Sigmoid colon (tissue), 7 donors: Measurements from ENCODE around the gene TMTC1. TPM values are rescaled to one million over a fixed set of nuclear protein-coding genes. Genes with fewer than 3 reads are reported as not detected.

Experiments used
- DNase-seq: peaks from one replicate; pipeline ENCODE4 v3.0.0-alpha.2; 2019
- H3K27ac ChIP-seq, 4 donors: fragments of 200-600 bp; sonication (generic); one replicate each; pipeline ENCODE4 v1.5.1; 2016 to 2019; ENCODE audit warnings: mild to moderate bottlenecking in 1 of 4
- H3K27me3 ChIP-seq, 3 donors: fragments of 200-600 bp; sonication (generic); one replicate each; pipeline ENCODE4 v1.5.1; 2019; ENCODE audit warnings: mild to moderate bottlenecking in 1 of 3
- H3K36me3 ChIP-seq, 4 donors: fragments of 200-600 bp; sonication (generic); one replicate each; pipeline ENCODE4 v1.5.1; 2016 to 2019
- H3K4me1 ChIP-seq, 4 donors: fragments of 200-600 bp; sonication (generic); one replicate each; pipeline ENCODE4 v1.5.1; 2017 to 2019
- H3K4me3 ChIP-seq, 4 donors: fragments of 200-600 bp; sonication (generic); one replicate each; pipeline ENCODE4 v1.5.1; 2017 to 2019; ENCODE audit warnings: mild to moderate bottlenecking in 2 of 4, moderate library complexity in 1 of 4
- H3K9me3 ChIP-seq, 4 donors: fragments of 200-600 bp in 3 of 4; sonication (generic) in 3 of 4; one replicate each; pipeline versions ENCODE4 v1.5.1 to v1.6.1; 2013 to 2019
- EP300 ChIP-seq, 4 donors: sonication (generic); formaldehyde crosslinking; IDR thresholded peaks; one replicate each; pipeline ENCODE4 v1.6.1; 2017; ENCODE audit warnings: antibody characterized with exemption in 4 of 4
- POLR2A ChIP-seq, 2 donors: fragments of 450-650 bp; IDR thresholded peaks; one replicate each; pipeline ENCODE4 v1.6.1; 2016; ENCODE audit warnings: antibody characterized with exemption in 2 of 2, mild to moderate bottlenecking in 2 of 2, moderate library complexity in 2 of 2
- POLR2AphosphoS5 ChIP-seq, 4 donors: sonication (generic); formaldehyde crosslinking; IDR thresholded peaks; one replicate each; pipeline ENCODE4 v1.6.1; 2017; ENCODE audit warnings: antibody characterized with exemption in 4 of 4
- WGBS, 2 donors: extraction: QIAGEN DNeasy Blood & Tissue Kit; methylation state at CpG; one replicate each; pipeline ENCODE4 v1.1.7; 2013; 5-methylcytosine and 5-hydroxymethylcytosine counted together
- intact Hi-C: fragments of 100-400 bp; cut with DNase I; formaldehyde crosslinking; loops from one replicate; pipeline ENCODE4 v1.15.1; 2023
- polyA plus RNA-seq, 3 donors: library from polyadenylated mRNA; stranded (reverse); fragments of 200-250 nt; gene quantifications; one replicate each; pipeline ENCODE4 v1.2.3, GENCODE V29; 2013
- total RNA-seq, 4 donors: library from RNA; depleted of rRNA; stranded (reverse); fragments of >200 nt; gene quantifications; one replicate each; pipeline ENCODE4 v1.1.0, GENCODE V29; 2016
- TF ChIP-seq, protein P1 (sequence below), 4 experiments: fragments of 450-650 bp in 3 of 4; fragments of 200-600 bp in 1 of 4; IDR thresholded peaks; one replicate each; pipeline ENCODE4 v1.5.1; 2016 to 2019; ENCODE audit warnings: antibody characterized with exemption in 4 of 4, mild to moderate bottlenecking in 3 of 4, moderate library complexity in 2 of 4
- donor health status: healthy with polysubstance abuse.
- donor health status: Bipolar disorder and iron deficiency.
- donor health status: healthy.

The TMTC1 gene
- total and polyA plus RNA-seq, 7 donors, result 0.46 to 77.5 (median 61.5) TPM

- no peak for DNase-seq
- Histone ChIP-seq H3K27me3 (no peaks in the 10 kb centered on the region), H3K4me1 (no peaks in the 10 kb centered on the region), H3K4me3 (no peak overlapping the region), H3K27ac (no peak overlapping the region), H3K9me3 (no peaks in the 10 kb centered on the region), H3K36me3 (peaks cover 0 to 52% (median 11%) of the 10 kb centered on the region in 4 donors)
- TF ChIP-seq POLR2AphosphoS5 (IDR thresholded peaks at IDR 0.05) (no peak), EP300 (IDR thresholded peaks at IDR 0.05) (no peak), POLR2A (IDR thresholded peaks at IDR 0.05) (no peak)
- TF ChIP-seq, protein P1, sequence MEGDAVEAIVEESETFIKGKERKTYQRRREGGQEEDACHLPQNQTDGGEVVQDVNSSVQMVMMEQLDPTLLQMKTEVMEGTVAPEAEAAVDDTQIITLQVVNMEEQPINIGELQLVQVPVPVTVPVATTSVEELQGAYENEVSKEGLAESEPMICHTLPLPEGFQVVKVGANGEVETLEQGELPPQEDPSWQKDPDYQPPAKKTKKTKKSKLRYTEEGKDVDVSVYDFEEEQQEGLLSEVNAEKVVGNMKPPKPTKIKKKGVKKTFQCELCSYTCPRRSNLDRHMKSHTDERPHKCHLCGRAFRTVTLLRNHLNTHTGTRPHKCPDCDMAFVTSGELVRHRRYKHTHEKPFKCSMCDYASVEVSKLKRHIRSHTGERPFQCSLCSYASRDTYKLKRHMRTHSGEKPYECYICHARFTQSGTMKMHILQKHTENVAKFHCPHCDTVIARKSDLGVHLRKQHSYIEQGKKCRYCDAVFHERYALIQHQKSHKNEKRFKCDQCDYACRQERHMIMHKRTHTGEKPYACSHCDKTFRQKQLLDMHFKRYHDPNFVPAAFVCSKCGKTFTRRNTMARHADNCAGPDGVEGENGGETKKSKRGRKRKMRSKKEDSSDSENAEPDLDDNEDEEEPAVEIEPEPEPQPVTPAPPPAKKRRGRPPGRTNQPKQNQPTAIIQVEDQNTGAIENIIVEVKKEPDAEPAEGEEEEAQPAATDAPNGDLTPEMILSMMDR (IDR thresholded peaks at IDR 0.05), result no peak
- WGBS, 2 donors, result 43 to 77% methylated on average over 7 of the region's 7 CpGs
- intact Hi-C loops, result no loop called here
Observed at GRCh38 chr12:29517264-29517663, 266.5 kb downstream of the TMTC1 start.

GRCh38 chr12:29516431-29516875 is 267.3 kb downstream of the TMTC1 start:
- Histone ChIP-seq H3K36me3 (peaks cover 0 to 60% (median 11%) of the 10 kb centered on the region in 4 donors), H3K27me3 (no peaks in the 10 kb centered on the region), H3K27ac (no peak overlapping the region), H3K4me1 (no peaks in the 10 kb centered on the region), H3K9me3 (no peaks in the 10 kb centered on the region), H3K4me3 (no peak overlapping the region)
- intact Hi-C loops, result no loop called here
- 68 to 82% methylated on average over 2 of the region's 2 CpGs for WGBS, 2 donors
- TF ChIP-seq POLR2AphosphoS5 (IDR thresholded peaks at IDR 0.05) (no peak), POLR2A (IDR thresholded peaks at IDR 0.05) (no peak)
- TF ChIP-seq, protein P1 (IDR thresholded peaks at IDR 0.05), result no peak
- no peak for DNase-seq

- H3K36me3 ChIP-seq, result peaks cover 0 to 51% (median 8%) of the 10 kb centered on the region in 4 donors
- WGBS, 2 donors, result 71 to 73% methylated on average over 6 of the region's 6 CpGs
Observed at GRCh38 chr12:29510591-29511185, 273.1 kb downstream of the TMTC1 start.

GRCh38 chr12:29509503-29509902 is 274.2 kb downstream of the TMTC1 start:
- Histone ChIP-seq H3K36me3 (peaks cover 0 to 45% (median 8%) of the 10 kb centered on the region in 4 donors), H3K27me3 (no peaks in the 10 kb centered on the region), H3K4me1 (no peaks in the 10 kb centered on the region), H3K4me3 (no peak overlapping the region), H3K9me3 (no peaks in the 10 kb centered on the region), H3K27ac (no peak overlapping the region)
- intact Hi-C loops, result no loop called here
- TF ChIP-seq EP300 (IDR thresholded peaks at IDR 0.05), result no peak
- no peak for TF ChIP-seq POLR2A (IDR thresholded peaks at IDR 0.05)
- no peak for TF ChIP-seq POLR2AphosphoS5 (IDR thresholded peaks at IDR 0.05)
- TF ChIP-seq, protein P1 (IDR thresholded peaks at IDR 0.05), result no peak
- 93 to 96% methylated on average over 1 of the region's 1 CpG for WGBS, 2 donors
- no peak for DNase-seq

More at GRCh38 chr12:29510591-29511185, 273.1 kb downstream of the TMTC1 start:
- TF ChIP-seq POLR2AphosphoS5 (IDR thresholded peaks at IDR 0.05), result no peak
- TF ChIP-seq, protein P1 (IDR thresholded peaks at IDR 0.05), result no peak
- H3K27ac ChIP-seq, result no peak overlapping the region
- DNase-seq, result no peak
- intact Hi-C loops, result no loop called here
- no peaks in the 10 kb centered on the region for H3K27me3 ChIP-seq
- no peaks in the 10 kb centered on the region for H3K4me1 ChIP-seq
- H3K9me3 ChIP-seq, result no peaks in the 10 kb centered on the region
- H3K4me3 ChIP-seq, result no peak overlapping the region

- Histone ChIP-seq H3K9me3 (no peaks in the 10 kb centered on the region), H3K4me1 (no peaks in the 10 kb centered on the region), H3K4me3 (no peak overlapping the region), H3K27ac (no peak overlapping the region), H3K27me3 (no peaks in the 10 kb centered on the region), H3K36me3 (peaks cover 0 to 44% (median 7%) of the 10 kb centered on the region in 4 donors)
- no peak for DNase-seq
- TF ChIP-seq POLR2A (IDR thresholded peaks at IDR 0.05), result no peak
- TF ChIP-seq EP300 (IDR thresholded peaks at IDR 0.05), result no peak
- TF ChIP-seq, protein P1 (IDR thresholded peaks at IDR 0.05), result no peak
- no peak for TF ChIP-seq POLR2AphosphoS5 (IDR thresholded peaks at IDR 0.05)
- intact Hi-C loops, result no loop called here
- 93 to 94% methylated on average over 2 of the region's 2 CpGs for WGBS, 2 donors
Observed at GRCh38 chr12:29508949-29509348, 274.8 kb downstream of the TMTC1 start.
